SJCRH30 (cell line): Measurements from ENCODE around the gene DAB1. TPM values are rescaled to one million over a fixed set of nuclear protein-coding genes. Genes with fewer than 3 reads are reported as not detected.
A peak's percentile ranks its signal among the peaks of the same experiment; 100 is the strongest.
"Not testable (repeated sequence)": the region's sequence is repeated elsewhere in the genome, so short reads cannot be mapped to it uniquely, and the experiment has no call there.

ENCODE experiments used
- DNase-seq, 2 experiments: peaks; one replicate each; pipeline ENCODE4 v3.0.0-alpha.2; 2015 to 2020
- H3K27ac ChIP-seq: fragments of 250-450 bp; sonication (Bioruptor Pico); 2 replicates; pipeline ENCODE4 v1.5.1; 2020; ENCODE audit warnings: mild to moderate bottlenecking, moderate library complexity
- H3K27me3 ChIP-seq: fragments of 250-450 bp; sonication (Bioruptor Pico); 2 replicates; pipeline ENCODE4 v1.5.1; 2020; ENCODE audit warnings: mild to moderate bottlenecking, moderate library complexity
- H3K36me3 ChIP-seq: fragments of 250-450 bp; sonication (Bioruptor Pico); 2 replicates; pipeline ENCODE4 v1.5.1; 2020; ENCODE audit warnings: mild to moderate bottlenecking, moderate library complexity
- H3K4me1 ChIP-seq: fragments of 250-450 bp; sonication (Bioruptor Pico); 2 replicates; pipeline ENCODE4 v1.5.1; 2020; ENCODE audit warnings: mild to moderate bottlenecking, moderate library complexity
- H3K4me3 ChIP-seq: fragments of 250-450 bp; sonication (Bioruptor Pico); 2 replicates; pipeline ENCODE4 v1.5.1; 2020; ENCODE audit warnings: mild to moderate bottlenecking, moderate library complexity
- H3K9me3 ChIP-seq: fragments of 250-450 bp; sonication (Bioruptor Pico); replicated peaks from 2 replicates; pipeline ENCODE4 v1.5.1; 2020; ENCODE audit warnings: mild to moderate bottlenecking, moderate library complexity
- total RNA-seq: library from RNA; depleted of rRNA; stranded (reverse); fragments of >200 nt; shearing (Covaris generic); gene quantifications from 2 replicates; pipeline ENCODE4 v1.2.3, GENCODE V29; 2014

DAB1 gene
- total RNA-seq, 1 experiment from 2014 or later, result not detected

DNA sequence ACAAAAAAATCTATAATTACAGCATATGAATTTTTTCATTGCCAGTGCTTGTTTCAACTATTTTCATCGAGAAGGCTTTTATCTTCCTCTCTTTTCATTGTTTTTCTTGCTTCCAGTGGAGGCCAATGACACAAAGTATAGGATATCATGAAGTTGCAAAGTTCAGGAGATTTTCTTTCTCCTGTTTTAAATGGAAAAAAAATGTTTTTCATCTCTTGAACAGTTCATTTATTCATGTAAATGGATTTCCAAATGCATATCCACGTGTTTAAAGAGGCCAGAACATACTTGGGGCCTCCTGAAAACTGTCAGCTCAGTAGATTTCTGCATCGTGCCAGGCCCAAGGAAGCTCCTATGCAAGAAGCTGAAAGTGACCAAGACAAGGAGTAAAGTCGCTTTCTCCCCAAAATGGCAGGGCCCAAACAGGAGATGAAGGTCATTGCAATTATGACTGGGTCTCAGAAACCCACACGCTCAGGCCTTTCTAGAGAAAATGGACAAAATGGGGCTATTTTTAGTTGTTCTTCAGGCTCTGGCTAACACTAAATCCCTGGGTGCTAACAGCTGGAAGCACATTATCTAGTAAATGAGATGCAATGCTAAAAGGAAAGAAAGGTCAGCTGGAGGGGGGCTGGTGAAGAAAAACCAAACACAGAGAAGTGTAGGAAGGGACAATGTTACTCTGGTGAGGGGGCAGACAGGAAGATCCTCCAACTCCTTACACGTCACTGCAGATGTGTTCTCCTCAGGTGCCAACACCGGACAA, 321.1 kb downstream of the DAB1 start:
- Histone ChIP-seq H3K27me3 (peaks cover 6% of the 10 kb centered on the region; the same call in 1 of the 2 replicates), H3K4me1 (0 out of 2 replicates have a peak, but pooled peaks cover 3% of the 10 kb centered on the region), H3K9me3 (no peaks in the 10 kb centered on the region), H3K4me3 (no peak overlapping the region), H3K36me3 (no peaks in the 10 kb centered on the region), H3K27ac (no peak overlapping the region)
- no peak for DNase-seq

DNA sequence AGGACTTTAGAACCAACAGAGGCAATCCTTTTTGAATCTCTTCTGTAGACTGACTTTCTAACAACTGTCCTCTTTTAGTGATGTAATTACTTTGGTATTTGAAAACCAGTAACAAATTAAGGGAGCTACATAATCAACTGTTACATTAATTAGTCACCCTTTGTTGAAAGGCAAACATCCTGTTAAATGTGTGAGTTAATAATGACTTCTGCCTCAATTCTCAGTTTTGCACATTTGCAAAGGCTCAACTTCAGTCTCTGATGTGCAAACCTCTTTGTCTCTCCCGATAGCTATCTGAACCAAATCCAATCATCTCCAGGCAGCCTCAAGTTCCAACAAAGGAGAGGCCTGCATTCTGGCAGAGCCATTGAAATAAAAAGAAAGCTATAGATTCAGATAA, 322.7 kb downstream of the DAB1 start:
- H3K36me3 ChIP-seq, result no peaks in the 10 kb centered on the region
- 0 out of 2 replicates have a peak, but pooled peaks cover 3% of the 10 kb centered on the region for H3K4me1 ChIP-seq
- peaks cover 3% of the 10 kb centered on the region; the same call in 1 of the 2 replicates for H3K27me3 ChIP-seq
- no peak overlapping the region for H3K4me3 ChIP-seq
- no peak overlapping the region for H3K27ac ChIP-seq
- H3K9me3 ChIP-seq, result no peaks in the 10 kb centered on the region
- DNase-seq, result no peak

DNA sequence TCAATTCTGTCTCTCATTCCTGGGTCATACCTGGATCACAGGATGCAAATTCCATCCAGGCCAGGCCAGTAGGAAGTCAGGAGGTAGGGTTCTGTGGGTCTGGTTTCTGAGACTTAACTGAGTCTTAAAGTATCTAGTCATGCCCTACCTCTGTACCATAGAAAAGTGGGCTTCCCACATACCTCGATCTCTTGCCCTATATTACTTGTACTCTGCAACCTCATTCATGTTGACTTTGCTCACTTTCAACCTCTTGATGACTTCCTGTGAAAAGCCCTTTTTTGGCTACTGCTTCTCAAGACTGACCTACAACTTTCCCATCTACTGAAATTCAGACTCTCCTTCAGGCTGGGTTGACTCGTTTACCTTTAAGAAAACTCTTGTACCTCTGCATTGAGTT, 329.1 kb downstream of the DAB1 start:
- H3K4me3 ChIP-seq, result no peak overlapping the region
- no peak overlapping the region for H3K27ac ChIP-seq
- H3K4me1 ChIP-seq, result no peaks in the 10 kb centered on the region
- no peak for DNase-seq
- H3K9me3 ChIP-seq, result no peaks in the 10 kb centered on the region
- no peaks in the 10 kb centered on the region for H3K36me3 ChIP-seq
- H3K27me3 ChIP-seq, result no peaks in the 10 kb centered on the region

DNA sequence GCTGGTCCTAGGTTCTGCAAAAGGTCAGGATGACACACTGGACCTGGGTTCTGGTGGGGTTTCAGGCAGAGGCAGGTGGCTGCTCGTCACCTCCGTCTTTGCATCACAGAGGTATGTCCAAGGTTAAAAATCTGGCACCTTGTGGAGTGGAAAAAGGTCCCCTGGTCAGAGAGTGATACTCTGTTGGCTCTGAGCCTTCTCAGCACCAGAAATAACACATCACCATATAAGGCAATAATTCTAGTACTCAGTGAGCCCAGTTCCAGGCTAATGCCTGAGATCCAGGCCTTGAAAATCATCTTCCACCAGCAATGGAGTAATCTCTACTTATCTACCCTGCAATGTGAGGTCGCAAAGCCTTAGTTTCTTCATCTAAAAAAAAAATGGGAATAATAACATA, 330.7 kb downstream of the DAB1 start:
- Histone ChIP-seq H3K27ac (no peak overlapping the region), H3K36me3 (no peaks in the 10 kb centered on the region), H3K4me3 (no peak overlapping the region), H3K4me1 (no peaks in the 10 kb centered on the region), H3K9me3 (no peaks in the 10 kb centered on the region), H3K27me3 (no peaks in the 10 kb centered on the region)
- no peak for DNase-seq

DNA sequence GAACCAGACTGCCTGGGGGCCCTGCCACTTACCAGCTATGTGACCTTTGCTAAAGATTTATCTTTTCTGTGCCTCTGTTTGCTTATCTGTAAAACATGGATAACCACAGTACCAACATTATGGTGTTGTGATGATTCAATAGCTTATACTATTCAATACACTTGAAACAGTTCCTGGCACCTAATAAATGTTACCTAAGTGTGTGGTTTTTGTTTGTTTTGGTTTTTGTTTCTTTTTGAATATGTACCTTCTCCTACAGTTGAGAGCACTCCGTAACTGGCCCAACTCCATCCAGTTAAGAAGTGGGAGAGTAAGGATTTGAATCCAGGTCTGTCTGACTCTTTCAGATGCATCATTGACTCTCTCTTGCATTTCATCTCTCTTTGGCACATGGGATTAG, 332.2 kb downstream of the DAB1 start:
- no peak overlapping the region for H3K27ac ChIP-seq
- H3K27me3 ChIP-seq, result no peaks in the 10 kb centered on the region
- H3K4me3 ChIP-seq, result no peak overlapping the region
- H3K36me3 ChIP-seq, result no peaks in the 10 kb centered on the region
- no peaks in the 10 kb centered on the region for H3K4me1 ChIP-seq
- no peaks in the 10 kb centered on the region for H3K9me3 ChIP-seq
- DNase-seq, result no peak

DNA sequence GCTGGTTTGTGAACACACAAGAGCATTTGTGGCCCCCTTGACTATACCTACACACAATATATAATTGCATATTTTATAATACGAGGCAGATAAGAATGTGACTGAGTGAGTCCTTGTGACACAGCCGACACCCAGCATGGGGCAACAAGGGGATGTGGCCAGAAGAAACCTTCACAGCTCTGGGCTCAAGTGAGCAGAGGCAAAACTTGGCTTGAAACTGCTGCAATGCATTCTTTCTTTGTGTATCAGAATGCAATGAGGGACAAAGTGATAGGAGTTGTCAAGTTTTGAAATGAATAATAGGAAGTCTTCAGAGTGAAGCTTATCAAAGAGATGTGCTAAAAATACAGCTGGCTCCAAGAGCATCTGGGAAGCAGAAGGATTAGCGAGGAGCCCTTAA, 334.0 kb downstream of the DAB1 start:
- no peaks in the 10 kb centered on the region for H3K9me3 ChIP-seq
- no peak for DNase-seq
- H3K27me3 ChIP-seq, result no peaks in the 10 kb centered on the region
- H3K27ac ChIP-seq, result no peak overlapping the region
- no peaks in the 10 kb centered on the region for H3K36me3 ChIP-seq
- no peak overlapping the region for H3K4me3 ChIP-seq
- no peaks in the 10 kb centered on the region for H3K4me1 ChIP-seq

DNA sequence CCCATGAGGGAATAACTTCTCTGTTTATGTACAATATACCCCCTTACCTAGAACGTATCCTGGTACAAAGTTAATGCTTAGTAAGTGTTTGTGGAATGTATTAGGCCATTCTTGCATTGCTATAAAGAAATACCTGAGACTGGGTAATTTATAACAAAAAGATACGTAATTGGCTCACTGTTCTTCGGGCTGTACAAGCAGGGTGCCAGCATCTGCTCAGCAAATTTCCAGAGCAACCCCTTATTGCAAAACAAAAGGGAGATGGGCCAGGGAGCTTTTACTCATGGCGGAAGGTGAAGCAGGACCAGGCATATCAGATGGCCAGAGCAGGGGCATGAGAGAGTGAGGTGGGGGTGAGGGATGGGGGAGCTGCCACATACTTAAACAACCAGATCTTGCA, 334.6 kb downstream of the DAB1 start:
- no peak for DNase-seq
- no peaks in the 10 kb centered on the region for H3K27me3 ChIP-seq
- no peaks in the 10 kb centered on the region for H3K36me3 ChIP-seq
- no peaks in the 10 kb centered on the region for H3K4me1 ChIP-seq
- no peak overlapping the region for H3K27ac ChIP-seq
- no peak overlapping the region for H3K4me3 ChIP-seq
- no peaks in the 10 kb centered on the region for H3K9me3 ChIP-seq

DNA sequence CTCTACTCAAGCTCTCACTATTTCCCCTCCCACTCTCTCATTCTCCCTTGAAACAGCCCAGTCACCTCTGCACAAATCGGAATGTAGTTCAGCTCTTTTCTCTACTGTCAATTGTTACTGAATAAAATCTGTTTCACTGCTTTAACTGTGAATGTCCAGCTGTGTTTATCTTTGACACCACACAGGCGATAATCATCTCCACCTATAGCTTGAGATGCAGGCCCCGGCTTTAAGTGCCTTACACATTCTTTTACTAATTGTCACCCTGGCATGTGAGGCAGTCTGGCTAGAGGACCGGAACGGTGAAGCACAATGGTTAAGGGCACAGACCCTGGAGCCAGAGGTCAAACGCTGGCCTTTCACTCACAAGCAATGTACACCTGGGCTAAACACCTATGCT, 335.2 kb downstream of the DAB1 start:
- Histone ChIP-seq H3K4me3 (no peak overlapping the region), H3K9me3 (no peaks in the 10 kb centered on the region), H3K27ac (no peak overlapping the region), H3K27me3 (no peaks in the 10 kb centered on the region), H3K4me1 (no peaks in the 10 kb centered on the region), H3K36me3 (no peaks in the 10 kb centered on the region)
- no peak for DNase-seq

DNA sequence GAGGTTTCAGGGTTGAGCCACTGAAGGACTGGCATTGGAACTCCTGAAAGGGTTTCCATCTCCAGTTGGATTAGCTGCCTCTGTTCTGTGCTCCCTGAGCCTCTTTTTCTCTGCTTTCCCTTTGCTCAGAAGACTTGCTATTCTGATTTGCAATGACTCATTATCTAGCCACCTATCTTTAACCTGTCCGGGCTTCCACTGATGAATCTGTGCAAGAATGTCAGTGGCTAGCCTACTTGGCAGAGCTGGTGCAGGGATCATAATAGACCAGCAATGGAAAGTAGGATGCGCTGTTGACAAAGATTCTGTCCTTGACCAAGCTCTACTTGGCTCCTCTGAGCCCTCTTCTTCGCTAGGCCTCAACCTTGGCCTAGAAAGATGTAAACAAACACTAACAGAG, 336.2 kb downstream of the DAB1 start:
- not testable (repeated sequence) for H3K4me3 ChIP-seq, H3K4me1 ChIP-seq, H3K27ac ChIP-seq, H3K9me3 ChIP-seq, DNase-seq, H3K36me3 ChIP-seq, H3K27me3 ChIP-seq

DNA sequence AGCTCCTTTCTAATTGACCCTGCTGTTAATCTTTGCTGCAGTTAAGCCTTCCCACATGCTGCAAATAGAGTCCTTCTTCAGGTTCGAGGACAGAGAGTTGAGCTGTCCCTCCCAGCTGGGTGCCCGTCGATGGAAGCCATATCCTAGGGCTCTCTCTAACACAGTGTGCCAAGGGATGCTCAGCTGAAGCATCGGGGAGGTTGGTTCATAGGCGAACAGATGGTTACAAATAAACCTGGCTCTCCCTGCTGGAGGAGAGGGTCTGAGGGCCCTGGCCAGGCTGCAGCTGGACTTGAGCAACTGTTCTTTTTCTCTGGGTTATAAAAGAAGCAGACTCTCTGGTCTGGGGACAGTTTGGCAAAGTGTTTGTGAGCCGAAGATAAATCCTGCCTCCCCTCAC, 337.7 kb downstream of the DAB1 start:
- Histone ChIP-seq H3K27me3 (0 out of 2 replicates have a peak, but pooled peaks cover 3% of the 10 kb centered on the region), H3K36me3 (no peaks in the 10 kb centered on the region), H3K9me3 (no peaks in the 10 kb centered on the region), H3K4me1 (no peaks in the 10 kb centered on the region), H3K4me3 (no peak overlapping the region), H3K27ac (no peak overlapping the region)
- no peak for DNase-seq

DNA sequence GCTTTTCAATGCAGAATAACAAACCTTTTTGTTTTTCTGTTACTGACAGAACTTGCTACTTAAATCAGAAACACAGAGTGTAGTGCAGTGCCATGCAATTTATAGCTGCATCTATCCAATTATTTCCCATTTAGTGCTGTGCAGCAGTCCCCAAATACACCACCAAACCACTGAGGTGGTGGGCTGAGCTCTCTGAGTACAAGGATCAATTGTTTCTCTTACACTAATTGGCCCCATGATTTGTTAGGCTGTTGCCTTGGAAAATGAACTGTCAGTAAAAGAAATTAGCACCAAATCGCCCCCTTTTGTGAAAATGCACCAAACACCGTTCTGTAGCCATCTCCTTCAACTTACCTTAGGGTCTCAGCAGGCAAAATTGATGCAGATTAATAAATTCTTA, 339.2 kb downstream of the DAB1 start:
- no peak for DNase-seq
- no peaks in the 10 kb centered on the region for H3K36me3 ChIP-seq
- no peak overlapping the region for H3K4me3 ChIP-seq
- no peaks in the 10 kb centered on the region for H3K9me3 ChIP-seq
- H3K27ac ChIP-seq, result no peak overlapping the region
- H3K27me3 ChIP-seq, result 0 out of 2 replicates have a peak, but pooled peaks cover 3% of the 10 kb centered on the region
- H3K4me1 ChIP-seq, result no peaks in the 10 kb centered on the region

DNA sequence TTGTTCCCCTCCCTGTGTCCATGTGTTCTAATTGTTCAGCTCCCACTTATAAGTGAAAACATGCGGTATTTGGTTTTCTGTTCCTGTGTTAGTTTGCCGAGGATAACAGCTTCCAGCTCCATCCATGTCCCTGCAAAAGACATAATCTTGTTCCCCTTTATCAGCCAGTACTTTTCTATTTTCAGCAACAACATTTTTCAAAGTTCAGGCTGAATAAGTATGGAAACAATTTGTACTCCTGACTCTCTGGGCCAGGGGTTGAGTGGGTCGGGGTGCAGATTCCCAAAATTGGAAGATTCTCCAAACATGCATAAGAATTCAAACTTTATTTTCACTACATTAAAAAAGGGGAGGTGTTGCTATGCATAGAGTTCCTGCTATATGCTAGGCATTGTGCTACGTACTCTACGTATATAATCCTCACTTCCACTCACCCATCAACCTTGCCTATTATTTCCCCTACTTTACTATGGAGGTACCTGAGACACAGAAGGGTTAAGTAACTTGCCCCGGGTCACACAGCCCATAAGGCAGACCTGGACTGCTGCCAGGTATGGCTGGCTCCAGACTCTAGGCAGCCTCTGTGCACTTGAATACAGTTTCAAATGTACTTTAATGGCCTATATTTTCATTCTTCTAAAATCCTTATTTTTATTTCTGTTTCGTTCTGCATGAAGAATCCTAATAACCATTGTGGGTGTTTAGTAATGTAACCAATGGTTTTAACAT, 341.0 kb downstream of the DAB1 start:
- Histone ChIP-seq H3K27ac (no peak overlapping the region), H3K36me3 (no peaks in the 10 kb centered on the region), H3K4me1 (no peaks in the 10 kb centered on the region), H3K4me3 (no peak overlapping the region), H3K27me3 (0 out of 2 replicates have a peak, but pooled peaks cover 3% of the 10 kb centered on the region), H3K9me3 (no peaks in the 10 kb centered on the region)
- no peak for DNase-seq

DNA sequence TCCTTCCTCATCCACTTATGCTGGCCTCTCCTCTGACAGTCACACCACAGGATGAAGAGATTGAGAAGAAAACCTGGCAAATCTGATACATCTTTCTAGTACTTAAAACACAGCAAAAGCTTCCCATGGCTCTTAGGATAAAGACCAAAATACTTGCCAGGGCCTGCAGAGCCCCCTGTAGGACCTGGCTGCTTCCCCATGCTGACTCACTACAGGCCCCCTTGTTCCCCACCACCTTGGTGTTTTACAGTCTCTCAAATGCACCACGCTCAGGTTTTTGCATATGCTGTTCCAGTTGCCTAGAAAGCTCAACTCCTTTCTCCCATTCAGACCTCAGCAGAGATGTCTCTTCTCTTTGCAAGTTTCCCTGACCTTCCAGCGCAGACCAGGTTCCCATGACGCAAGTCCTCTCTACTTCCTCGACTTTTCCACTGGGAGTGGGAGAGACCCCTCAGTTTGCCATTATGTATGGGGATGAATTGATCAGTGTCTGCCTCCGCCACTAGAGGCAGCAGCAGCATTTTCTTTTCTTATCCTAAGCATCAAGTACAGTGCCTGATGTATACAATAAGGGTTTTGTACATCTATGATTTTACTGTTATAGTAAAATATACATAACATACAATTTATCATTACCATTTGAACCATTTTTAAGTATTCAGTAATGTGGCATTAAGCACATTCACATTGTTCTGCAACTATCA, 344.3 kb downstream of the DAB1 start:
- Histone ChIP-seq H3K27me3 (peaks cover 6% of the 10 kb centered on the region; the same call in 1 of the 2 replicates), H3K4me3 (no peak overlapping the region), H3K27ac (no peak overlapping the region), H3K4me1 (no peaks in the 10 kb centered on the region), H3K9me3 (no peaks in the 10 kb centered on the region), H3K36me3 (no peaks in the 10 kb centered on the region)
- peak in 1 of 2 experiments; percentile 15 for DNase-seq

DNA sequence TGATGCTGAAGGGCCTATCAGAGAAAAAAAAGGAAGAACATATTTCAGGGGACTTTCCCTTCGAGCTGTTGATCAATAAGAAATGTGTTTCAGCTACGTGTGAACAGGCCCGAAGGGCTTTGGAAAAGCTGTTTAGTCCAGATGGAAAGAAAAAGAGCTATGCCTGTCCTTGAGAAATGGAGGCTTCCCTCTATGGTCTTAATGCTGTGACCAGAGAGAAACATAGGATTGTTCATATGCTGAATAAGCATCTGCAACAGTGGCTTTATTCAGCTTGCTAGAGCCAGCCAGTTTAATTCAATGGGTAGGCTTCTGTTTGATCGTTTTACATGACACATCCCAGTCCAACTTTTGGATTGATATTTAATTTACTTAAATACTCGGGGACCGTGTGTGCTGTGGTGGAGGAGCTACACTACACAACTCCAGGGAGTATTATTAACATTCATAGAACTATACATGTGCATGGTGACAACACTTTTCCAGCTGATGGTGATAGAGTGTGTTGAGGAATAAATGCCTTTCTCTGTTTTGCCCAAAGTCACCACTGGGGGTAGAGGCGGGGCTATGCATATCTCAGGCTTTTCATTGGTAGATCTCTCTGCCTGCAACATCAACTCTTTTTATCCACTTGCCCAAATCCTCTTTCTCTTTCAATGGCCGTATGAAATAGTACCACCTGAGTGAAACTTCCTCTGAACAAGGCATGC, 351.3 kb downstream of the DAB1 start:
- H3K4me3 ChIP-seq, result no peak overlapping the region
- no peaks in the 10 kb centered on the region for H3K36me3 ChIP-seq
- H3K9me3 ChIP-seq, result no peaks in the 10 kb centered on the region
- no peaks in the 10 kb centered on the region for H3K4me1 ChIP-seq
- peaks cover 9% of the 10 kb centered on the region for H3K27me3 ChIP-seq
- H3K27ac ChIP-seq, result no peak overlapping the region
- peak in 1 of 2 experiments; percentile 6 for DNase-seq
